K562 (cell line): ENCODE results near the gene SH3BP5. TPM values are rescaled to one million over a fixed set of nuclear protein-coding genes. Genes with fewer than 3 reads are reported as not detected.

Source experiments
- ARNT ChIP-seq, 2 experiments: fragments of 450-650 bp; IDR thresholded peaks; 2 replicates each; pipeline ENCODE4 v1.6.1; 2016; ENCODE audit warnings: mild to moderate bottlenecking in 1 of 2
- BACH1 ChIP-seq: fragments of 200-800 bp; sonication (Bioruptor generic); IDR thresholded peaks from 2 replicates; pipeline ENCODE4 v1.6.1; 2016; ENCODE audit warnings: missing genetic modification characterization, missing compliant biosample characterization
- CTCF ChIP-seq, 3 experiments: IDR thresholded peaks in 2 of 3; conservative IDR thresholded peaks in 1 of 3; 2 replicates each; pipeline ENCODE4 v1.5.1; 2011 to 2012; ENCODE audit warnings: low read length in 3 of 3, mild to moderate bottlenecking in 3 of 3, control low read depth in 2 of 3, improper control_type of control experiment in 1 of 3, inconsistent platforms in 1 of 3, low read depth in 1 of 3, mixed read lengths in 1 of 3, moderate library complexity in 1 of 3; ENCODE audit not compliant: insufficient read depth in 2 of 3
- DACH1 ChIP-seq: fragments of 450-650 bp; IDR thresholded peaks from 2 replicates; pipeline ENCODE4 v1.6.1; 2018; ENCODE audit not compliant: partially characterized antibody
- FOXK1 ChIP-seq: sonication (generic); formaldehyde crosslinking; IDR thresholded peaks from 2 replicates; pipeline ENCODE4 v1.8.0; 2022; ENCODE audit warnings: missing genetic modification reagents, mild to moderate bottlenecking, borderline replicate concordance
- FUS ChIP-seq: fragments of 200-400 bp; formaldehyde crosslinking; optimal IDR thresholded peaks from 2 replicates; pipeline ENCODE3; 2017; ENCODE audit warnings: low read depth, low read length
- GTF2A2 ChIP-seq: IDR thresholded peaks from 2 replicates; pipeline ENCODE4 v1.6.1; 2016; ENCODE audit warnings: mild to moderate bottlenecking, missing genetic modification characterization, missing compliant biosample characterization
- HDAC8 ChIP-seq: fragments of 450-650 bp; IDR thresholded peaks from 2 replicates; pipeline ENCODE4 v1.6.1; 2016; ENCODE audit warnings: mild to moderate bottlenecking, missing genetic modification characterization, moderate library complexity, missing compliant biosample characterization
- POLR3A ChIP-seq: IDR thresholded peaks from 2 replicates; pipeline ENCODE4 v1.6.1; 2011; ENCODE audit warnings: borderline replicate concordance, mild to moderate bottlenecking, moderate library complexity; ENCODE audit not compliant: insufficient read length, insufficient read depth; ENCODE audit errors: extremely low read depth
- POU5F1 ChIP-seq: fragments of 150-350 bp; IDR thresholded peaks from 2 replicates; pipeline ENCODE4 v1.6.1; 2014; ENCODE audit warnings: borderline replicate concordance, low read length, low read depth, mild to moderate bottlenecking; ENCODE audit not compliant: partially characterized antibody
- PRDM10 ChIP-seq: fragments of 450-650 bp; IDR thresholded peaks from 2 replicates; pipeline ENCODE4 v1.6.1; 2018; ENCODE audit not compliant: partially characterized antibody
- PURB ChIP-seq: sonication (generic); formaldehyde crosslinking; IDR thresholded peaks from 2 replicates; pipeline ENCODE4 v1.9.0; 2021; ENCODE audit warnings: low read depth, mild to moderate bottlenecking, missing genetic modification reagents
- SP1 ChIP-seq: sonication (generic); formaldehyde crosslinking; IDR thresholded peaks from 2 replicates; pipeline ENCODE4 v1.8.1; 2022; ENCODE audit warnings: mild to moderate bottlenecking, missing genetic modification reagents
- ZFP1 ChIP-seq: fragments of 450-650 bp; formaldehyde crosslinking; IDR thresholded peaks from 2 replicates; pipeline ENCODE4 v1.4.0; 2020; ENCODE audit warnings: mild to moderate bottlenecking, mixed read lengths
- polyA plus RNA-seq, 8 experiments: library from polyadenylated mRNA; depleted of rRNA in 4 of 8; stranded (reverse) in 5 of 8; unstranded in 3 of 8; fragments of >200 nt; fragmentation: Nextera tagmentation in 2 of 8; fragmentation: Illumina TruSeq in 1 of 8; extraction: Ambion mirVana in 2 of 8; extraction: Trizol in 1 of 8; gene quantifications; 2 replicates each; pipeline versions ENCODE4 v1.2.1 to v1.2.3, GENCODE V29; 2011 to 2014; ENCODE audit warnings: inconsistent platforms in 1 of 8, missing spikeins in 1 of 8
- total RNA-seq, 7 experiments: library from RNA; depleted of rRNA in 6 of 7; stranded (reverse); fragments of >200 nt in 6 of 7; fragmentation: Illumina TruSeq in 2 of 7; extraction: Trizol in 2 of 7; gene quantifications; 2 replicates each; pipeline versions ENCODE4 v1.2.1 to v1.2.3, GENCODE V29; 2011 to 2021; ENCODE audit warnings: low replicate concordance in 1 of 7
- TF ChIP-seq, protein P1 (sequence below): fragments of 250-450 bp; sonication (Bioruptor Pico); IDR thresholded peaks from 2 replicates; pipeline ENCODE4 v1.4.0; 2020; ENCODE audit warnings: mild to moderate bottlenecking
- TF ChIP-seq, protein P2 (sequence below): fragments of 450-650 bp; formaldehyde crosslinking; IDR thresholded peaks from 2 replicates; pipeline ENCODE4 v1.4.0; 2020; ENCODE audit warnings: mild to moderate bottlenecking, moderate library complexity
- TF ChIP-seq, protein P3 (sequence below): sonication (generic); formaldehyde crosslinking; IDR thresholded peaks from 2 replicates; pipeline ENCODE4 v1.8.1; 2023; ENCODE audit warnings: mild to moderate bottlenecking, missing genetic modification reagents

Gene SH3BP5
- total and polyA plus RNA-seq, 9 of the 15 experiments (the other 6 are each of a cell fraction or from before 2014, with no cell fraction given) = 2.9 to 29.0 (median 14.9) TPM

DNA sequence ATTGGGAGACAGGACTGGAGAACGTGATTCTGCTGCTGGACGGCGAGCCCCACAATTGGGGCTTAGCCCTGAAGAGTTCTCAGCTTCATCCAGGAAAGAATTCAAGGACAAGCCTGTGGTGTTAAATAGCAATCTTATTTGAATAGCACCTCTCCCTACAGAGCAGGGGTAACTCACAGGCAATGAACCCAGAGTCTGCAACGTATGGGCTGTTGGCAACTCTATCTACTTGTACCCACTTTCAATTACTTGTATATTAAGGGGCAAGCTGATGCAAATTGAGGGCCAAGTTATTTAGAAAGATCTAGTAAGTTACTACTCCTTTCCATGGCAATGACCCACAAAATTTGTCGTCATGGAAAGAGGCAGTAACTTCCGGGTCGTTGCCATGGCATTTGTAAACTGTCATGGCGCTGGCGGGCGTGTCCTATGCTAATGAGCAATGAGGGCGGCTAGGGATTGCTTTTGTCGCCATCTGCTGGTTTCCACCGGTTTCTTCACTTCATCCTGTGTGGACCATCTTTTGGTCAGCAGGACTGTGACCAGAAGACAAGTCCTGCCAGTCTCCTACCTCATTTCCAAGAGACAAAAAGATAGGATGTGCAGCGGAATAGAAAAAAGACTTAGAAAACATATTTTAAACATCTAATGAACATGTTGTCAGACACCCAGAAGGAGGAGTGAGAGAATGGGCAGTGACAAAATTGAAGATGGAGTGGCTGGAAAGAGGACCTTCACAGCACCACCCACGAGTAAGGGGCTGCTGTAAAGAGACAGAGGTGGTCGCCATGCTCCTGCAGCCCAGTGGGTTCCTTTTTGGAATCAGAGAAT, 45.8 kb upstream of the SH3BP5 start (continued):
- TF ChIP-seq BACH1 (tag) = peak; percentile 53
- no peak for TF ChIP-seq PRDM10
- TF ChIP-seq, protein P1, sequence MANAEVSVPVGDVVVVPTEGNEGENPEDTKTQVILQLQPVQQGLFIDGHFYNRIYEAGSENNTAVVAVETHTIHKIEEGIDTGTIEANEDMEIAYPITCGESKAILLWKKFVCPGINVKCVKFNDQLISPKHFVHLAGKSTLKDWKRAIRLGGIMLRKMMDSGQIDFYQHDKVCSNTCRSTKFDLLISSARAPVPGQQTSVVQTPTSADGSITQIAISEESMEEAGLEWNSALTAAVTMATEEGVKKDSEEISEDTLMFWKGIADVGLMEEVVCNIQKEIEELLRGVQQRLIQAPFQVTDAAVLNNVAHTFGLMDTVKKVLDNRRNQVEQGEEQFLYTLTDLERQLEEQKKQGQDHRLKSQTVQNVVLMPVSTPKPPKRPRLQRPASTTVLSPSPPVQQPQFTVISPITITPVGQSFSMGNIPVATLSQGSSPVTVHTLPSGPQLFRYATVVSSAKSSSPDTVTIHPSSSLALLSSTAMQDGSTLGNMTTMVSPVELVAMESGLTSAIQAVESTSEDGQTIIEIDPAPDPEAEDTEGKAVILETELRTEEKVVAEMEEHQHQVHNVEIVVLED = no peak
- TF ChIP-seq CTCF (IDR thresholded peaks at IDR 0.05 in 2 of 3, conservative IDR thresholded peaks at IDR 0.05 in 1 of 3; ENCODE audit: insufficient read depth in 2 of 3, low read depth in 1 of 3, low read length in 3 of 3) = peak; percentile 91 to 99 (median 97)
- no peak for TF ChIP-seq FUS
- no peak for TF ChIP-seq GTF2A2
- TF ChIP-seq DACH1 = no peak
- TF ChIP-seq ARNT (IDR thresholded peaks at IDR 0.05) = no peak; a peak in 1 of 4 replicates
- no peak for TF ChIP-seq ZFP1 (CRISPR knock-in tag)
- peak; percentile 56; the same call in 1 of the 2 replicates for TF ChIP-seq FOXK1 (CRISPR knock-in tag)
- TF ChIP-seq HDAC8 (tag) = no peak
- no peak for TF ChIP-seq POLR3A
- TF ChIP-seq POU5F1 = no peak
- no peak for TF ChIP-seq PURB
- TF ChIP-seq, protein P2, sequence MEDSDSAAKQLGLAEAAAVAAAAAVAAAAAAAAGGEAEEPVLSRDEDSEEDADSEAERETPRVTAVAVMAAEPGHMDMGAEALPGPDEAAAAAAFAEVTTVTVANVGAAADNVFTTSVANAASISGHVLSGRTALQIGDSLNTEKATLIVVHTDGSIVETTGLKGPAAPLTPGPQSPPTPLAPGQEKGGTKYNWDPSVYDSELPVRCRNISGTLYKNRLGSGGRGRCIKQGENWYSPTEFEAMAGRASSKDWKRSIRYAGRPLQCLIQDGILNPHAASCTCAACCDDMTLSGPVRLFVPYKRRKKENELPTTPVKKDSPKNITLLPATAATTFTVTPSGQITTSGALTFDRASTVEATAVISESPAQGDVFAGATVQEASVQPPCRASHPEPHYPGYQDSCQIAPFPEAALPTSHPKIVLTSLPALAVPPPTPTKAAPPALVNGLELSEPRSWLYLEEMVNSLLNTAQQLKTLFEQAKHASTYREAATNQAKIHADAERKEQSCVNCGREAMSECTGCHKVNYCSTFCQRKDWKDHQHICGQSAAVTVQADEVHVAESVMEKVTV = peak; percentile 98
- TF ChIP-seq, protein P3, sequence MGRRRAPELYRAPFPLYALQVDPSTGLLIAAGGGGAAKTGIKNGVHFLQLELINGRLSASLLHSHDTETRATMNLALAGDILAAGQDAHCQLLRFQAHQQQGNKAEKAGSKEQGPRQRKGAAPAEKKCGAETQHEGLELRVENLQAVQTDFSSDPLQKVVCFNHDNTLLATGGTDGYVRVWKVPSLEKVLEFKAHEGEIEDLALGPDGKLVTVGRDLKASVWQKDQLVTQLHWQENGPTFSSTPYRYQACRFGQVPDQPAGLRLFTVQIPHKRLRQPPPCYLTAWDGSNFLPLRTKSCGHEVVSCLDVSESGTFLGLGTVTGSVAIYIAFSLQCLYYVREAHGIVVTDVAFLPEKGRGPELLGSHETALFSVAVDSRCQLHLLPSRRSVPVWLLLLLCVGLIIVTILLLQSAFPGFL = no peak
- TF ChIP-seq SP1 (CRISPR knock-in tag) = peak; percentile 99
